HG03045 (cell line): ENCODE data around the gene F7.
"Not testable (repeated sequence)": the region's sequence is repeated elsewhere in the genome, so short reads cannot be mapped to it uniquely, and the experiment has no call there.

Source experiments
- ATAC-seq: cut with Tn5 transposase; IDR thresholded peaks from one replicate; pipeline ENCODE4 v1.9.1; 2021; ENCODE audit warnings: mild to moderate bottlenecking, moderate library complexity; ENCODE audit not compliant: unreplicated experiment

Gene F7

GRCh38 chr13:113098162-113098732, 7.3 kb upstream of the F7 start:
- ATAC-seq: no peak

GRCh38 chr13:113099142-113099541, 6.4 kb upstream of the F7 start:
- no peak for ATAC-seq

DNA sequence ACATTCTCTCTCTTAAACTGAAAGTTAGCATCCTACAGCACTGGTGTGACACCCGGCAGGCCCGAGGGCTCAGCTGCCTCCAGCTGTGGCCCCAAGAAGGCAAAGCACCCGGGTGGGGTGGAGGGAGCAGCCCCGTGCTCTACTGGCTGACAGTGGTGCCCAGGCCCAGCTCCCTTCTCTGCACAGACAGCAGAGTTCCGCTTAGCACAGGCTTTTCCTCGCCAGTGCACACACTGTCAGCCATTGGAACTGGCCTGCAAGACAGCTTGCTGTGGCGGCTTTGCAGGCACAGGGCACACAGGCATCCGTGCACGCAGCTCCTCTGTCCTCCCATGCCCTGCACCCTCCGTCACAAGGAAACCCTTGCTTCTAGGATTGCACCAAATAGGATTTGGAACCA, 3.3 kb upstream of the F7 start:
- not testable (repeated sequence) for ATAC-seq

DNA sequence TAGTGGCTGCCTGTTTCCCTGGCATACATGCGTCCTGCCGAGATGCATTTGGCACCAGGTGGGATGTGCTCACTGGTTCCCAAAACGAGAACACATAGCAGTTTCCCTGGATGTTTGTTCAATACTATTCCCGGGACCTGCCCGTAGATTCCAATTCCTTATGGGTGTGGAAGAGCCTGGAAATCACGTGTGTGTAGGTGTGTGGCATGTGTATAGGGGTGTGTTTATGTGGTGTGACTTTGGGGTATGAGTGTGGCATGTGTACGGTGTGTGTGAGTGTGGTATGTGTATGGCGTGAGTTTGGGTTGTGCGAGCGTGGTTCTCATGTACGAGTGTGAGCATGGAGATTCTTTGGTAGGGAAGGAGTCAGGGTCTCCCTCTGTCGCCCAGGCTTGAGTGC, 2.9 kb upstream of the F7 start:
- ATAC-seq: no peak

DNA sequence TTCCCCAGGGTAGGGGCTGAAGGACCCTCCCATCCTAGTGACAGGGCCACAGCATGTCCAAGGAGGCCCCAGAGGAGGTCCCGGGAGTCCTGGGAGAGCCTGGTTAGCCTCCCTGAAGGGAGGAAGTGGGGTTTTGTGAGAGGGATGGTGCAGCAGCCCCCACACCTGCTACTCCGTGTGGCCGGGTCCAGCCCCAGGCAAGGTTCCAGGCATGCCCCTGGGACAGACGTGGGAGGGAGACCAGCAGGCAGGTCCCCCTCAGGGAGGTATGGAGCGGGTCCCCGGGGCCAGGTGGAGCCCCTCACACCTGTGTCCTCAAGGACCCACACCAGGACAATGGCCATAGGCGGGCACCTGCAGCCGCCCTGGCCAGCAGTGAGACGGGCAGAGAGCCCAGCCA, 1.9 kb upstream of the F7 start:
- no peak for ATAC-seq

- ATAC-seq: no peak
Measured at GRCh38 chr13:113105921-113106452, 396 bp downstream of the F7 start.

DNA sequence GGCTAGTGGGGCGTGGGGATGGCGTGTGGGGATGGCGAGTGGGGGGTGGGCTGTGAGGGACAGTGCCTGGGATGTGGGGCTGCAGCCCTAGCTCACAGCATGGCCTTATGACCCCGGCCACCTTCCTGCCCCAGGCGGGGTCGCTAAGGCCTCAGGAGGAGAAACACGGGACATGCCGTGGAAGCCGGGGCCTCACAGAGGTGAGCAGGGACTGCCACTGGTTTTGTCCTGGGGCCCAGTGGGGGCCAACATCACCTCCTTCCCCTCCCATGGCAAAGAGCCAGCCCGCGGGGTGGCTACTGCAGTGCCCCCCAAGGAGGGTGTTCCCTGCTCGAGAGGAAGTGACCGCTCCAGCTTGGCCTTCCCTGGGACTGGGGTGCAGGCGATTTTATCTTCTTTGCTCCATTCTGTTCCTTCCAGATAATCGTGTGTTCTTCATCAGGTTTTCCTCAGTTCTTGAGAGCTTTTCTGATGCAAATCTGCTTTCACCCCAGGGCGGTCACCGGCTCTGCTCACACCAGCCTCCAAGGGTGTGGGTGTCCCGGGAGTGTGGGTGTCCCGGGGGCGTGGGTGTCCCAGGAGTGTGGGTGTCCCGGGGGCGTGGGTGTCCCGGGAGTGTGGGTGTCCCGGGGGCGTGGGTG, 1.2 kb downstream of the F7 start:
- no peak for ATAC-seq

DNA sequence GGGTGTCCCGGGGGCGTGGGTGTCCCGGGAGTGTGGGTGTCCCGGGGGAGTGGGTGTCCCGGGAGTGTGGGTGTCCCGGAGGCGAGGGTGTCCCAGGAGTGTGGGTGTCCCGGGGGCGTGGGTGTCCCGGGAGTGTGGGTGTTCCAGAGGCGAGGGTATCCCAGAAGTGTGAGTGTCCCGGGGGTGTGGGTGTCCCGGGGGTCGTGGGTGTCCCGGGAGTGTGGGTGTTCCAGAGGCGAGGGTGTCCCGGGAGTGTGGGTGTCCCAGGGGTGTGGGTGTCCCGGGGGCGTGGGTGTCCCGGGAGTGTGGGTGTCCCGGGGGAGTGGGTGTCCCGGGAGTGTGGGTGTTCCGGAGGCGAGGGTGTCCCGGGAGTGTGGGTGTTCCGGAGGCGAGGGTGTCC, 2.9 kb downstream of the F7 start:
- not testable (repeated sequence) for ATAC-seq

DNA sequence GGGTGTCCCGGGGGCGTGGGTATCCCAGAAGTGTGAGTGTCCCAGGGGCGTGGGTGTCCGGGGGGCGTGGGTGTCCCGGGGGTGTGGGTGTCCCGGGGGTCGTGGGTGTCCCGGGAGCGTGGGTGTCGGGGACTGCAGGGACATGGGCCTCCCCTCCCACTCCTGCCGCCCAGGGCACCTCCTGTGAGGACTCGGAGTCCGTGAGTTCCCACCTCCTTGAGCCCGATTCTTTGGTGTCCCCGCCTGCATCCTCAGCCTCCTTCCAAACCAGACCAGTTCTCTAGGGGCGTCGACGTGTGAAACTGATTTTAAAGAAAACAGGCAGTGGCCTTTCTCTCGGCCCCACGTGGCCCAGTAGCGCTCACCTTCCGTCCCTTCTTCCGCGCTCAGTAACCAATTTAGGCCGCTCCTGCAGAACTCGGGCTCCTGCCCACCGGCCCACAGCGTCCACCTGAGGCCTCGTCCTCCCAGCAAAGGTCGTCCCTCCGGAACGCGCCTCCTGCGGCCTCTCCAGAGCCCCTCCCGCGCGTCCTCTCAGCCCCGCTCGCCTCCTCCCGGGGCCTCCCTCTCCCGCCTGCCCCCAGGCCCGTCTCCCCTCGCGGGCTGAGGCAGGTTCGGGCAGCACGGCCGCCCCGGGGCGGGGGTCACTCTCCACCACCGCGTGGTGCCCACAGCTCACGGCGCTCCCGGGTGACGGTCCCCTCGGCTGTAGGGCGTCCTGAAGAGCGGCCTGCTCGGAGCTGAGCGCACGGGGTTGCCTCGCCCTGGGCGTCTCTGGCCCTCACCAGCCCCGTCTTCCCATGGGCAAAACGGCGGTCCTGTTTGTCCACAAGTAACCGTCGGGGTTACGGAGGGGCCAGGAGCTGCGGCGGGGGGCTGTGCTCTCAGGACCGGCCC, 3.8 kb downstream of the F7 start:
- ATAC-seq: no peak

- no peak for ATAC-seq
Measured at GRCh38 chr13:113110048-113110851, 4.7 kb downstream of the F7 start.

GRCh38 chr13:113110852-113111315, 5.3 kb downstream of the F7 start:
- ATAC-seq: no peak

DNA sequence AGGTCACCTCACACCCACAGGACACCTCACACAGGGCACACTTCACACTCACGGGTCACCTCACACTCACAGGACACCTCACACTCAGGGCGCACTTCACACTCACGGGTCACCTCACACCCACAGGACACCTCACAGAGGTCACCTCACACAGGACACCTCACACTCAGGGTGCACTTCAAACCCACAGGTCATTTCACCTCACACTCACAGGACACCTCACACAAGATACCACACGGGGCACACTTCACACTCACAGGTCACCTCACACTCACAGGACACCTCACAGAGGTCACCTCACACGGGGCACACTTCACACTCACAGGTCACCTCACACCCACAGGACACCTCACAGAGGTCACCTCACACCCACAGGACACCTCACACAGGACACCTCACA, 6.2 kb downstream of the F7 start:
- ATAC-seq: not testable (repeated sequence)

DNA sequence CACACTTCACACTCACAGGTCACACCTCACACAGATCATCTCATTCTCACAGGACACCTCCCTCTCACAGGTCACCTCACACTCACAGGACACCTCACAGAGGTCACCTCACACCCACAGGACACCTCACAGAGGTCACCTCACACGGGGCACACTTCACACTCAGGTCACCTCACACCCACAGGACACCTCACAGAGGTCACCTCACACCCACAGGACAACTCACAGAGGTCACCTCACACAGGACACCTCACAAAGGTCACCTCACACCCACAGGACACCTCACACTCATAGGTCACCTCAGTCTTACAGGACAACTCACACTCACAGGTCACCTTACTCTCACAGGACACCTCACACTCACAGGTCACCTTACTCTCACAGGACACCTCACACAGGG, 6.9 kb downstream of the F7 start:
- ATAC-seq: not testable (repeated sequence)

GRCh38 chr13:113112893-113113845, 7.6 kb downstream of the F7 start:
- no peak for ATAC-seq

DNA sequence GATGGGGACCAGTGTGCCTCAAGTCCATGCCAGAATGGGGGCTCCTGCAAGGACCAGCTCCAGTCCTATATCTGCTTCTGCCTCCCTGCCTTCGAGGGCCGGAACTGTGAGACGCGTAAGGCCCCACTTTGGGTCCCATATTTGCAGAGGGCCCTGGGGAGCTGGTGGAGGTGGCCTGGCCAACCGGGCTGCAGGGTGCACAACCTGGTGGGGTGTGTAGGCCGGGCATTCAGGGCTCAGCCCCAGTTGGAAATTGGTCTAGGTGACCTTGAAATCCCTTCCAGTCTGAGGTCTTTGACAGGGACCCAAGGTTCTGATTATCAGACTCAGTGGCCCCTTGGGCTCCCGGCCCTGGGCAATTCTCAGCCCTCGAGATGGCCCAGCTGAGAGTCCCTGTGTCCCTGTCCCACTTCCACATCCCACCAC, 8.3 kb downstream of the F7 start:
- no peak for ATAC-seq

DNA sequence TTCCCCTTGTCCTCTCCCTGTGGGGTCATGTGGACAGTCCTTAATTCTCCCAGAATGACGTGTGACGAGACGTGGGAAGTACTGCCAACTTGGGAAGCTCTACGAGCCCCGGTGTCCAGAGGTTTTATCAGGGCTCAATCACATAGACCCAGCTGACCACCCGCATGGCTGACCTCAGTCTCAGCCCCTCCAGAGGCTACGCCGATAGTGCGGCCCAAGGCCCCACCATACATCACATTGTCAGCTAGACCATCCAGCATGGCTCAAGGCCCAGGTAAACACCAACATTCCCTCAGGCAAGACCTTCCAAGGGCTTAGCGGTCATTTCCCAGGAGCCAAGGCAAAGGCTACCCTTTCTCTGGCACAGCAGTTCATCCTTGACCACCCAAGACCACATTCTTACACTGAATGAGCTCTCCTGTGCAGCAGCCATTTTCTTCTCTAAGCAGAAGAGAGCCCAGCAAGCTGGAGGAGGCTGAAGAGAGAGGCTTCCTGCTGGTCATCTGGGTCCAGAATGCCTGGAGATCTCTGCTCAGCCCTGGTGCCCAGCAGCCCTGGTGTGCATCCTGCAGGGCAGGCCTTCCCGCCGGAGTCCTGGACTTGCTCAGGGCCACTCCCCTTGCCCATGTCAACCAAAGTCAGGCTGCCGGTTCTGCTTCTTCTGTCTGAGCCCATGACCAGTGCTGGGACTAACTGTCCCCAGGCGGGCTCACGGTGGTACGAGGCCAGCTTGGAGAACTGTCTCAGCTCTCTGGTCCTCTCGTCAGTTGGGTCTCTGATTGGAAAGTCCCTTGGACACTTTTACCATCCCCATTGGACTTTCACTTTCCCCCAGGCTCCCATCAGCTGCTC, 9.1 kb downstream of the F7 start:
- no peak for ATAC-seq

GRCh38 chr13:113115363-113116205, 10.0 kb downstream of the F7 start:
- ATAC-seq: no peak
